Right lobe of liver (tissue), 4 donors: Measurements from ENCODE around the gene RPS29.

Experiments
- POLR2A ChIP-seq: fragments of 450-650 bp; IDR thresholded peaks from one replicate; pipeline ENCODE4 v1.6.1; 2017; ENCODE audit warnings: antibody characterized with exemption, mild to moderate bottlenecking
- TF ChIP-seq, protein P1 (sequence below), 4 donors: fragments of 200-600 bp in 3 of 4; fragments of 450-650 bp in 1 of 4; IDR thresholded peaks; one replicate each; pipeline versions ENCODE4 v1.5.1 to v1.8.0; 2016 to 2022; ENCODE audit warnings: antibody characterized with exemption in 4 of 4, mild to moderate bottlenecking in 2 of 4
- donor health status: DM: no; HTN: no; CAD: no.
- donor health status: DM: no; HTN: no; CAD: no.
- donor health status: DM: no; HTN: yes; CAD: no.

DNA sequence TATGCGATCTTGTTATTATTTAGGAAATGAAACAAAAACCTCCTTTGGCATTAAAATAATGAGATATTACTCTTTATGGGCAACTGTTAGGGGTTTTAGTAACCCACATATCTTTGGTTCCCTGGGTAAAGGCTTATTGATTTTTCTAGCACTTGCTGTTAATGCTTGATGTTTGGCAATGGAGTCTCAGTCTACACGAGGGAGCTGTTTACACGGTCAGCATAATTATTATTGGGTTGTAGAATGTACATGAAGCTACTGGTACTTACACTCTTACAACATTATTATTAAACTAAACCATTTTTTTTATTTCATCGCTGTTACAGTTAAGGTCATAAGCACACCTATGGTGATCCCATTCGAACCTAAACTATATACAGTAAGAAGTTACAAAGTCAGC is 12.1 kb downstream of the RPS29 start:
- TF ChIP-seq, protein P1, sequence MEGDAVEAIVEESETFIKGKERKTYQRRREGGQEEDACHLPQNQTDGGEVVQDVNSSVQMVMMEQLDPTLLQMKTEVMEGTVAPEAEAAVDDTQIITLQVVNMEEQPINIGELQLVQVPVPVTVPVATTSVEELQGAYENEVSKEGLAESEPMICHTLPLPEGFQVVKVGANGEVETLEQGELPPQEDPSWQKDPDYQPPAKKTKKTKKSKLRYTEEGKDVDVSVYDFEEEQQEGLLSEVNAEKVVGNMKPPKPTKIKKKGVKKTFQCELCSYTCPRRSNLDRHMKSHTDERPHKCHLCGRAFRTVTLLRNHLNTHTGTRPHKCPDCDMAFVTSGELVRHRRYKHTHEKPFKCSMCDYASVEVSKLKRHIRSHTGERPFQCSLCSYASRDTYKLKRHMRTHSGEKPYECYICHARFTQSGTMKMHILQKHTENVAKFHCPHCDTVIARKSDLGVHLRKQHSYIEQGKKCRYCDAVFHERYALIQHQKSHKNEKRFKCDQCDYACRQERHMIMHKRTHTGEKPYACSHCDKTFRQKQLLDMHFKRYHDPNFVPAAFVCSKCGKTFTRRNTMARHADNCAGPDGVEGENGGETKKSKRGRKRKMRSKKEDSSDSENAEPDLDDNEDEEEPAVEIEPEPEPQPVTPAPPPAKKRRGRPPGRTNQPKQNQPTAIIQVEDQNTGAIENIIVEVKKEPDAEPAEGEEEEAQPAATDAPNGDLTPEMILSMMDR (IDR thresholded peaks at IDR 0.05), result no peak
- TF ChIP-seq POLR2A, result no peak
